Stimulated activated CD8-positive, alpha-beta memory T cell treated with anti-CD3 and anti-CD28 coated beads, Interleukin-15, amount 100 ng/mL, for 1 hour (primary cell): ENCODE results near the gene SLC16A5.
A peak's percentile ranks its signal among the peaks of the same experiment; 100 is the strongest.
"Not testable (repeated sequence)": the region's sequence is repeated elsewhere in the genome, so short reads cannot be mapped to it uniquely, and the experiment has no call there.

ENCODE experiments used
- DNase-seq: peaks from one replicate; pipeline ENCODE4 v3.0.0-alpha.2; 2020; ENCODE audit warnings: low read depth

The SLC16A5 gene

GRCh38 chr17:75110234-75110937 lies 22.6 kb downstream of the SLC16A5 start:
- DNase-seq, result no peak

- DNase-seq, result no peak
These were observed 24.1 kb downstream of the SLC16A5 start for GRCh38 chr17:75111777-75112335.

GRCh38 chr17:75113798-75114551 lies 26.2 kb downstream of the SLC16A5 start:
- peak; percentile 89 for DNase-seq

GRCh38 chr17:75114552-75115314 lies 27.0 kb downstream of the SLC16A5 start:
- no peak for DNase-seq

- no peak for DNase-seq
These were observed 27.8 kb downstream of the SLC16A5 start for GRCh38 chr17:75115555-75115954.

- no peak for DNase-seq
These were observed 29.0 kb downstream of the SLC16A5 start for GRCh38 chr17:75116737-75117136.

GRCh38 chr17:75118307-75118706 lies 30.6 kb downstream of the SLC16A5 start:
- DNase-seq, result no peak

GRCh38 chr17:75124041-75124818 lies 36.5 kb downstream of the SLC16A5 start:
- peak; percentile 40 for DNase-seq

GRCh38 chr17:75124819-75125162 lies 37.0 kb downstream of the SLC16A5 start:
- no peak for DNase-seq

GRCh38 chr17:75125984-75126383 lies 38.2 kb downstream of the SLC16A5 start:
- DNase-seq, result no peak

- no peak for DNase-seq
These were observed 39.2 kb downstream of the SLC16A5 start for GRCh38 chr17:75126954-75127353.

- DNase-seq, result not testable (repeated sequence)
These were observed 40.2 kb downstream of the SLC16A5 start for GRCh38 chr17:75127936-75128335.

GRCh38 chr17:75128694-75129505 lies 41.1 kb downstream of the SLC16A5 start:
- DNase-seq, result no peak

- no peak for DNase-seq
These were observed 41.8 kb downstream of the SLC16A5 start for GRCh38 chr17:75129576-75129975.

GRCh38 chr17:75130059-75130631 lies 42.4 kb downstream of the SLC16A5 start:
- no peak for DNase-seq

- no peak for DNase-seq
These were observed 43.0 kb downstream of the SLC16A5 start for GRCh38 chr17:75130632-75131277.

- DNase-seq, result no peak
These were observed 43.7 kb downstream of the SLC16A5 start, which contains the start of gene NT5C for GRCh38 chr17:75131278-75132017. Gene NT5C, minus strand, starts transcription at chr17:75131742. Its CDS starts 35 bp downstream, at chr17:75131707.

GRCh38 chr17:75132018-75133000 lies 44.6 kb downstream of the SLC16A5 start:
- DNase-seq, result not testable (repeated sequence)
